Vagina (tissue), 2 donors: Measurements from ENCODE around the gene TRNAU1AP. TPM values are rescaled to one million over a fixed set of nuclear protein-coding genes. Genes with fewer than 3 reads are reported as not detected.
"Not testable (repeated sequence)": the region's sequence is repeated elsewhere in the genome, so short reads cannot be mapped to it uniquely, and the experiment has no call there.

ENCODE experiments used
- DNase-seq, 2 donors: peaks; one replicate each; pipeline ENCODE4 v3.0.0-alpha.2; 2017; ENCODE audit errors: extremely low spot score in 2 of 2
- H3K27ac ChIP-seq: fragments of 200-600 bp; sonication (generic); one replicate; pipeline ENCODE4 v1.5.1; 2019
- H3K27me3 ChIP-seq: fragments of 200-600 bp; sonication (generic); one replicate; pipeline ENCODE4 v1.5.1; 2019
- H3K36me3 ChIP-seq, 2 donors: fragments of 200-600 bp; sonication (generic); one replicate each; pipeline ENCODE4 v1.5.1; 2017 to 2019
- H3K4me1 ChIP-seq: fragments of 200-600 bp; sonication (generic); one replicate; pipeline ENCODE4 v1.5.1; 2019
- H3K4me3 ChIP-seq, 2 donors: fragments of 200-600 bp; sonication (generic); 1 replicate in 1 of 2; 2 replicates in 1 of 2; pipeline ENCODE4 v1.5.1; 2016 to 2019
- H3K9me3 ChIP-seq: fragments of 200-600 bp; sonication (generic); one replicate; pipeline ENCODE4 v1.5.1; 2019
- CTCF ChIP-seq, 3 experiments: fragments of 450-650 bp in 2 of 3; fragments of 200-600 bp in 1 of 3; sonication (generic) in 1 of 3; IDR thresholded peaks; one replicate each; pipeline ENCODE4 v1.5.1; 2017 to 2019; ENCODE audit warnings: antibody characterized with exemption in 3 of 3, mild to moderate bottlenecking in 2 of 3, moderate library complexity in 2 of 3
- POLR2A ChIP-seq, 2 donors: fragments of 450-650 bp; IDR thresholded peaks; one replicate each; pipeline ENCODE4 v1.6.1; 2017; ENCODE audit warnings: antibody characterized with exemption in 2 of 2, mild to moderate bottlenecking in 2 of 2, moderate library complexity in 2 of 2
- POLR2AphosphoS5 ChIP-seq, 2 donors: sonication (generic); formaldehyde crosslinking; IDR thresholded peaks; one replicate each; pipeline ENCODE4 v1.9.0; 2017; ENCODE audit warnings: antibody characterized with exemption in 2 of 2, mild to moderate bottlenecking in 2 of 2, low read depth in 1 of 2; ENCODE audit not compliant: insufficient read depth in 1 of 2
- intact Hi-C: fragments of 100-400 bp; cut with DNase I; formaldehyde crosslinking; loops from one replicate; pipeline ENCODE4 v1.15.1; 2023
- total RNA-seq: library from RNA; depleted of rRNA; stranded (reverse); fragments of >200 nt; gene quantifications from one replicate; pipeline ENCODE4 v1.2.3, GENCODE V29; 2016

The TRNAU1AP gene
- total RNA-seq, 1 donor from 2014 or later: 14.0 TPM

GRCh38 chr1:28535180-28535579 lies 17.7 kb upstream of the TRNAU1AP start:
- H3K9me3 ChIP-seq: no peaks in the 10 kb centered on the region
- no peaks in the 10 kb centered on the region for H3K27me3 ChIP-seq
- no peaks in the 10 kb centered on the region for H3K4me1 ChIP-seq
- no peak overlapping the region for H3K27ac ChIP-seq
- intact Hi-C loops: no loop called here
- no peak for TF ChIP-seq CTCF (IDR thresholded peaks at IDR 0.05)
- no peak for TF ChIP-seq POLR2AphosphoS5 (IDR thresholded peaks at IDR 0.05; ENCODE audit: insufficient read depth in 1 of 2, low read depth in 1 of 2)
- no peak for TF ChIP-seq POLR2A (IDR thresholded peaks at IDR 0.05)
- no peak overlapping the region for H3K4me3 ChIP-seq
- no peak for DNase-seq
- H3K36me3 ChIP-seq: peaks cover 0 to 21% of the 10 kb centered on the region in 2 donors

GRCh38 chr1:28537457-28538199 lies 15.3 kb upstream of the TRNAU1AP start:
- H3K36me3 ChIP-seq: peaks cover 0 to 15% of the 10 kb centered on the region in 2 donors
- H3K27me3 ChIP-seq: no peaks in the 10 kb centered on the region
- no peaks in the 10 kb centered on the region for H3K9me3 ChIP-seq
- no peaks in the 10 kb centered on the region for H3K4me1 ChIP-seq
- intact Hi-C loops: no loop called here
- no peak overlapping the region for H3K27ac ChIP-seq
- TF ChIP-seq CTCF (IDR thresholded peaks at IDR 0.05) (no peak), POLR2A (IDR thresholded peaks at IDR 0.05) (no peak), POLR2AphosphoS5 (IDR thresholded peaks at IDR 0.05; ENCODE audit: insufficient read depth in 1 of 2, low read depth in 1 of 2) (no peak)
- H3K4me3 ChIP-seq: no peak overlapping the region
- DNase-seq: no peak

GRCh38 chr1:28538286-28538685 lies 14.6 kb upstream of the TRNAU1AP start:
- TF ChIP-seq POLR2AphosphoS5 (IDR thresholded peaks at IDR 0.05; ENCODE audit: insufficient read depth in 1 of 2, low read depth in 1 of 2) (no peak), POLR2A (IDR thresholded peaks at IDR 0.05) (no peak), CTCF (IDR thresholded peaks at IDR 0.05) (no peak)
- no peak for DNase-seq
- Histone ChIP-seq H3K27ac (no peak overlapping the region), H3K4me1 (no peaks in the 10 kb centered on the region), H3K36me3 (peaks cover 0 to 15% of the 10 kb centered on the region in 2 donors), H3K9me3 (no peaks in the 10 kb centered on the region), H3K27me3 (no peaks in the 10 kb centered on the region), H3K4me3 (no peak overlapping the region)
- intact Hi-C loops: no loop called here

- Histone ChIP-seq H3K27ac (no peak overlapping the region), H3K4me3 (no peak overlapping the region), H3K27me3 (no peaks in the 10 kb centered on the region), H3K9me3 (no peaks in the 10 kb centered on the region), H3K4me1 (no peaks in the 10 kb centered on the region), H3K36me3 (peaks cover 0 to 10% of the 10 kb centered on the region in 2 donors)
- TF ChIP-seq POLR2A (IDR thresholded peaks at IDR 0.05) (no peak), CTCF (IDR thresholded peaks at IDR 0.05) (no peak), POLR2AphosphoS5 (IDR thresholded peaks at IDR 0.05; ENCODE audit: insufficient read depth in 1 of 2, low read depth in 1 of 2) (no peak)
- DNase-seq: no peak
- intact Hi-C loops: no loop called here
These were observed 12.2 kb upstream of the TRNAU1AP start for GRCh38 chr1:28540651-28541050.

DNA sequence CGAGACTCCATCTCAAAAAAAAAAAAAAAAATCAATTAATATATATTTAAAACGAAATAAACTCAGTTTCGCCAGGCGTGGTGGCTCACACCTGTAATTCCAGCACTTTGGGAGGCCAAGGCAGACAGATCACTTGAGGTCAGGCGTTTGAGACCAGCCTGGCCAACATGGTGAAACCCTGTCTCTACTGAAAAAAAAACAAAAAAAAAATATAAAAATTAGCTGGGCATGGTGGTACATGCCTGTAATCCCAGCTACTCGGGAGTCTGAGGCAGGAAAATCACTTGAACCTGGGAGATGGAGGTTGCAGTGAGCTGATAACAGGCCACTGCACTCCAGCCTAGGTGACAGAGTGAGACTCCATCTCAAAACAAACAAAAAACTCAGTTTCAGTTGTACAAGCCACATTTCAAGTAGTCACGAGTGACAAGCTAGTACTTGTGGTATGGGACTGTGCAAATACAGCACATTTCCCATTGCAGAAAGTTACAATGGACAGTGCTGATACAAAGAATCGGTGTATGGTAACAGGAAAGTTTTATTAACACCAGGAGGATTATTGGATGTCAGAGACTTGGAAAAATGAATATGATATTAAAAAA lies 11.4 kb upstream of the TRNAU1AP start:
- H3K4me1 ChIP-seq, H3K27me3 ChIP-seq, DNase-seq, intact Hi-C loops, H3K27ac ChIP-seq, H3K36me3 ChIP-seq, H3K4me3 ChIP-seq, H3K9me3 ChIP-seq: not testable (repeated sequence)
